Measurements from ENCODE around the gene RAET1G. TPM values are rescaled to one million over a fixed set of nuclear protein-coding genes. Genes with fewer than 3 reads are reported as not detected.
"Not testable (repeated sequence)": the region's sequence is repeated elsewhere in the genome, so short reads cannot be mapped to it uniquely, and the experiment has no call there.

Gene RAET1G
- total RNA-seq, 1 experiment from 2014 or later = 0.54 TPM

DNA sequence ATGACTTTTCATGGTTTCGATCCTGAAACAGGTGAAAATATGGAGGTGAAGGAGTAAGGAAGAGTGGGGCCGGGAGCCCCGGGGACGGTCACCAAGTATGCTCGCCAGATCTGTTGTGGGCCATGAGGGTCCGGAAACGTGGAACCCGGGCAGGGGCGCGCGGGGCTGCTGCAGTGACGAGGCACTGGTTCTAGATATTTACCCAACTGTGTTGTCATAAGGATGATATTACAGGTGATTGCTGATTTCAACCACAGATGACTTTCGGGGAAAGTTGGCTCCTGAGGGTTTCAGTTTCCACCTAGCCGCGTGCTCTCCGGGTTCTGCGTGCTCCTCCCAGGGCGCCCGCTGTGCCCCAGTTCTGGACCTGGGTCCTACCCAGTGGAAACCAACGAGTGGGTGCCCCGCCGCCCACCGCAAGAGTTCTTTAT lies 12.2 kb downstream of the RAET1G start:
- intact Hi-C loops (cut with micrococcal nuclease; ENCODE audit: unreplicated experiment) = no loop called here
- CTCF ChIA-PET = no interaction called here
- no peak for DNase-seq
- Mint-ChIP-seq H3K9me3 (ENCODE audit: low read depth, unreplicated experiment) (peaks cover 2% of the 10 kb centered on the region), H3K4me3 (ENCODE audit: low read depth, unreplicated experiment) (no peak overlapping the region), H3K27ac (ENCODE audit: unreplicated experiment) (no peak overlapping the region), H3K27me3 (ENCODE audit: unreplicated experiment) (peaks cover 40% of the 10 kb centered on the region), H3K36me3 (ENCODE audit: insufficient read depth, unreplicated experiment) (no peaks in the 10 kb centered on the region), H3K4me1 (ENCODE audit: low read depth, unreplicated experiment) (no peaks in the 10 kb centered on the region)
- BruUV-seq (replicated peaks) = no TSS peak
- TF ChIP-seq CTCF (IDR thresholded peaks at IDR 0.05; ENCODE audit: unreplicated experiment) = no peak

DNA sequence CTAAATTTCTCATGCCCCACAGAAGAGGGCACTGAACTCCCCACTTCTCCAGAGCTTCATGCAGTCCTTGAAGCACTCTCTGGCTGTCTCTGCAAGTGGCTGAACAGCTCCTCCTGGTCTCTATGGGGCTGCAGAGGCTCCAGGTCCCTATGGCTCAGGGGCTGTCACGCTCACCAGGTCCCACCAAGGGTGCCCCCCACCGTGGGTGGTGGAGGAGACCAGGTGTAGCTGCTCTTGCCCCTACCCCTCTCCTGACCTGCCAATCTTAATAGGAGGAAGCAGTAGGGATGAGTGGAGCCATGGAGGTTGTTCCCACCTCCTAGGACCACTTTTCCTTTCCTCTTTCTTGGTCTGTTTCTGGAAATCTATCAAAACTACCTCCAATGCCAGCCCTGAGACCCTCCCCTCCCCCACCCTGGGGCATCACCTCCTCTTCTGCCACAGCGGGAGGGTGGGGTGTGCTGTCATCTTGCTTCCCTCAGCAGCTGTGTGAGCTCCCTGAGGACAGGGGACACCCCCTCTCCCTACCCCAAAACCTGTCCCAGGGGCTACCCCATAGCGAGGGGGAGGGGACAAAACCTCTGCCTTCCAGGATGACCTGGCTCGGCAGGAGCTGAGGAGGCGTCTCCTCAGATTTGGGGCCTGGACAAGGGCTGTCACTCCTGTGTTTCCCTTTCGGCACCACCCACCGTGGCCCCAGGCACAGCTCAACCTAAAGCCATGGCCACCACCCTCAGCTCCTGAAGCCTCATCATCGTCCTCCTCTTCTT lies 13.0 kb downstream of the RAET1G start:
- no peak overlapping the region for H3K4me3 Mint-ChIP-seq (ENCODE audit: low read depth, unreplicated experiment)
- H3K9me3 Mint-ChIP-seq (ENCODE audit: low read depth, unreplicated experiment) = peaks cover 2% of the 10 kb centered on the region
- peaks cover 40% of the 10 kb centered on the region for H3K27me3 Mint-ChIP-seq (ENCODE audit: unreplicated experiment)
- no TSS peak for BruUV-seq (replicated peaks)
- CTCF ChIA-PET = no interaction called here
- DNase-seq = no peak
- TF ChIP-seq CTCF (IDR thresholded peaks at IDR 0.05; ENCODE audit: unreplicated experiment) = no peak
- no peaks in the 10 kb centered on the region for H3K36me3 Mint-ChIP-seq (ENCODE audit: insufficient read depth, unreplicated experiment)
- no peaks in the 10 kb centered on the region for H3K4me1 Mint-ChIP-seq (ENCODE audit: low read depth, unreplicated experiment)
- no peak overlapping the region for H3K27ac Mint-ChIP-seq (ENCODE audit: unreplicated experiment)
- intact Hi-C loops (cut with micrococcal nuclease; ENCODE audit: unreplicated experiment) = no loop called here

- CTCF ChIA-PET; H3K4me1 Mint-ChIP-seq (ENCODE audit: low read depth, unreplicated experiment); DNase-seq; BruUV-seq (replicated peaks); H3K4me3 Mint-ChIP-seq (ENCODE audit: low read depth, unreplicated experiment); H3K9me3 Mint-ChIP-seq (ENCODE audit: low read depth, unreplicated experiment); H3K36me3 Mint-ChIP-seq (ENCODE audit: insufficient read depth, unreplicated experiment); intact Hi-C loops (cut with micrococcal nuclease; ENCODE audit: unreplicated experiment); H3K27ac Mint-ChIP-seq (ENCODE audit: unreplicated experiment): not testable (repeated sequence)
- H3K27me3 Mint-ChIP-seq (ENCODE audit: unreplicated experiment) = peaks cover 29% of the 10 kb centered on the region
Measured at GRCh38 chr6:149908480-149908879, 14.4 kb downstream of the RAET1G start.

- Mint-ChIP-seq H3K27me3 (ENCODE audit: unreplicated experiment) (peaks cover 20% of the 10 kb centered on the region), H3K36me3 (ENCODE audit: insufficient read depth, unreplicated experiment) (no peaks in the 10 kb centered on the region), H3K4me3 (ENCODE audit: low read depth, unreplicated experiment) (no peak overlapping the region), H3K4me1 (ENCODE audit: low read depth, unreplicated experiment) (no peaks in the 10 kb centered on the region), H3K9me3 (ENCODE audit: low read depth, unreplicated experiment) (peaks cover 2% of the 10 kb centered on the region), H3K27ac (ENCODE audit: unreplicated experiment) (no peak overlapping the region)
- DNase-seq = no peak
- CTCF ChIA-PET = no interaction called here
- no peak for TF ChIP-seq CTCF (IDR thresholded peaks at IDR 0.05; ENCODE audit: unreplicated experiment)
- intact Hi-C loops (cut with micrococcal nuclease; ENCODE audit: unreplicated experiment) = no loop called here
- no TSS peak for BruUV-seq (replicated peaks)
Measured at GRCh38 chr6:149907317-149907716, 15.6 kb downstream of the RAET1G start.

DNA sequence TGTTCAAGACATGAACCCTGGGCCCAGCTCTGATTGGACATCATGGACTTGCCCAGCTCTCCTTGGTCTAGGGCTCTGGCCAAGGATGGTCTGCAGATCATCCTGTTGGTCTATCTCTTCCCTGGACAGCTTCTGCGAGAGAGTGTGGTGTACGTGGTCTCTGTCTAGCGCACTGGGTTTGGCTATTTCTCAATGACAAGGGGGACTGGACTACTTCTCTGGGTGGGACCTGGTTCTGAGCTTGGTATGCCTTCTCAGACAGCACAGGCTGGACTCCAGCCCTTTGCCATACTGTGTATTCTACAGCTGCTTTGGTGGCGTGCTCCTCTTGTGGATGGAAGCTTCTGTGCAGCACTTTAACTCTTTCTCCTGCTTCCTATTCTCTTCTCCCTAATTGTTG lies 16.5 kb downstream of the RAET1G start:
- CTCF ChIA-PET = no interaction called here
- H3K27me3 Mint-ChIP-seq (ENCODE audit: unreplicated experiment) = peaks cover 20% of the 10 kb centered on the region
- no peaks in the 10 kb centered on the region for H3K4me1 Mint-ChIP-seq (ENCODE audit: low read depth, unreplicated experiment)
- H3K9me3 Mint-ChIP-seq (ENCODE audit: low read depth, unreplicated experiment) = peaks cover 2% of the 10 kb centered on the region
- no peak for DNase-seq
- no peaks in the 10 kb centered on the region for H3K36me3 Mint-ChIP-seq (ENCODE audit: insufficient read depth, unreplicated experiment)
- no peak overlapping the region for H3K4me3 Mint-ChIP-seq (ENCODE audit: low read depth, unreplicated experiment)
- no TSS peak for BruUV-seq (replicated peaks)
- no peak for TF ChIP-seq CTCF (IDR thresholded peaks at IDR 0.05; ENCODE audit: unreplicated experiment)
- no peak overlapping the region for H3K27ac Mint-ChIP-seq (ENCODE audit: unreplicated experiment)
- intact Hi-C loops (cut with micrococcal nuclease; ENCODE audit: unreplicated experiment) = no loop called here

Measured in Calu3 (cell line).